A549 (cell line): ENCODE measurements around the gene AAK1. TPM values are rescaled to one million over a fixed set of nuclear protein-coding genes. Genes with fewer than 3 reads are reported as not detected.

Source experiments
- ATAC-seq, 2 experiments: fragments of 200-7000 bp in 1 of 2; fragments of >200 bp in 1 of 2; cut with Nextera tagmentation in 1 of 2; cut with Tn5 transposase in 1 of 2; 3 replicates each; pipeline versions ENCODE4 v1.8.0 to v1.9.1; 2018 to 2020; ENCODE audit warnings: mild to moderate bottlenecking in 1 of 2, moderate library complexity in 1 of 2
- CTCF ChIA-PET: fragments of 300-600 bp; sonication (Branson Sonifier 250); formaldehyde crosslinking; extraction: SDS; loops from one replicate; lab custom pipeline; 2021; ENCODE audit warnings: antibody characterized with exemption, inconsistent platforms; lab: Yijun Ruan, JAX
- POLR2A ChIA-PET: fragments of 350-600 bp; formaldehyde crosslinking; extraction: SDS; loops from one replicate; lab custom pipeline; 2021; ENCODE audit warnings: antibody characterized with exemption, inconsistent platforms; lab: Yijun Ruan, JAX
- DNase-seq, 2 experiments: peaks; one replicate each; pipeline versions ENCODE4 v3.0.0 to v3.0.0-alpha.2; 2011 to 2016; ENCODE audit warnings: low read depth in 1 of 2, low spot score in 1 of 2
- FAIRE-seq: peaks from 2 replicates; lab custom pipeline; 2011; peaks lifted over from hg19 to GRCh38; lab: Jason Lieb, UNC
- H3K27ac ChIP-seq, 2 experiments: fragments of >200 bp; sonication (Bioruptor Twin); formaldehyde crosslinking; 3 replicates each; pipeline ENCODE4 v1.5.1; 2016 to 2017
- H3K4me1 ChIP-seq: fragments of >200 bp; sonication (Bioruptor Twin); formaldehyde crosslinking; 3 replicates; pipeline ENCODE4 v1.6.1; 2016
- H3K4me2 ChIP-seq: fragments of >200 bp; sonication (Bioruptor Twin); formaldehyde crosslinking; 3 replicates; pipeline ENCODE4 v1.6.1; 2016
- H3K4me3 ChIP-seq: fragments of >200 bp; sonication (Bioruptor Twin); formaldehyde crosslinking; 3 replicates; pipeline ENCODE4 v1.5.1; 2016
- H3K9me3 ChIP-seq: fragments of >200 bp; sonication (Bioruptor Twin); formaldehyde crosslinking; 3 replicates; pipeline ENCODE4 v1.6.1; 2016
- BCL3 ChIP-seq: fragments of >200 bp; sonication (Bioruptor Twin); formaldehyde crosslinking; IDR thresholded peaks from 3 replicates; pipeline ENCODE4 v1.6.1; 2016
- CBX8 ChIP-seq: fragments of 200-600 bp; sonication (generic); IDR thresholded peaks from 2 replicates; pipeline ENCODE4 v1.6.1; 2016
- CHD4 ChIP-seq: fragments of 200-600 bp; sonication (generic); IDR thresholded peaks from 2 replicates; pipeline ENCODE4 v1.6.1; 2016; ENCODE audit warnings: antibody characterized with exemption, mild to moderate bottlenecking, borderline replicate concordance
- GATA3 ChIP-seq: IDR thresholded peaks from 2 replicates; pipeline ENCODE4 v1.6.1; 2012; ENCODE audit warnings: borderline replicate concordance
- HMGXB4 ChIP-seq: fragments of 250-450 bp; sonication (Bioruptor Pico); IDR thresholded peaks from 2 replicates; pipeline ENCODE4 v1.5.0; 2021; ENCODE audit warnings: mild to moderate bottlenecking, moderate library complexity, borderline replicate concordance
- JUN ChIP-seq, 2 experiments: fragments of >200 bp; sonication (Bioruptor Twin); formaldehyde crosslinking; IDR thresholded peaks; 2 replicates in 1 of 2; 3 replicates in 1 of 2; pipeline ENCODE4 v1.6.1; 2016 to 2017
- KDM5A ChIP-seq: fragments of 200-600 bp; sonication (generic); IDR thresholded peaks from 2 replicates; pipeline ENCODE4 v1.6.1; 2016; ENCODE audit warnings: antibody characterized with exemption, mild to moderate bottlenecking
- PBX3 ChIP-seq: IDR thresholded peaks from 2 replicates; pipeline ENCODE4 v1.6.1; 2012
- POLR2AphosphoS2 ChIP-seq: conservative IDR thresholded peaks from 2 replicates; pipeline ENCODE4 v1.6.1; 2012; ENCODE audit warnings: low read length, improper control_type of control experiment, inconsistent platforms
- RFX5 ChIP-seq: fragments of 450-650 bp; IDR thresholded peaks from 2 replicates; pipeline ENCODE4 v1.7.1; 2014; ENCODE audit warnings: antibody characterized with exemption, mild to moderate bottlenecking, moderate library complexity
- SMC3 ChIP-seq: fragments of >200 bp; sonication (Bioruptor Twin); formaldehyde crosslinking; IDR thresholded peaks from 3 replicates; pipeline ENCODE4 v1.6.1; 2018; ENCODE audit warnings: inconsistent platforms
- SREBF2 ChIP-seq: fragments of 450-650 bp; IDR thresholded peaks from 2 replicates; pipeline ENCODE4 v1.6.1; 2014; ENCODE audit warnings: mild to moderate bottlenecking, moderate library complexity
- TFCP2L1 ChIP-seq: fragments of 250-450 bp; sonication (Bioruptor Pico); IDR thresholded peaks from 2 replicates; pipeline ENCODE4 v1.5.0; 2021; ENCODE audit warnings: mild to moderate bottlenecking
- USF2 ChIP-seq: fragments of 450-650 bp; IDR thresholded peaks from 2 replicates; pipeline ENCODE4 v1.6.1; 2014; ENCODE audit warnings: antibody characterized with exemption
- WGBS: methylation state at CpG from one replicate; pipeline ENCODE4 v1.1.6; 2017; ENCODE audit errors: missing lambda C conversion rate; 5-methylcytosine and 5-hydroxymethylcytosine counted together
- polyA plus RNA-seq, 4 experiments: library from polyadenylated mRNA; depleted of rRNA in 3 of 4; stranded (reverse); fragments of >200 nt; fragmentation: RNase III in 1 of 4; extraction: RNeasy Plus Mini Kit Qiagen cat#74134 plus additional on column Dnase treatment in 1 of 4; gene quantifications; 2 replicates in 3 of 4; 3 replicates in 1 of 4; pipeline ENCODE4 v1.2.3, GENCODE V29; 2011 to 2017

AAK1 gene
- polyA plus RNA-seq, 2 of the 4 experiments (the other 2 are of a cell fraction) = 15.9 to 25.7 TPM

GRCh38 chr2:69641471-69641870, 2.1 kb downstream of the AAK1 start (continued):
- no peak for TF ChIP-seq BCL3
- no peak for TF ChIP-seq POLR2AphosphoS2
- no peak for TF ChIP-seq KDM5A
- TF ChIP-seq SREBF2 = no peak

- Histone ChIP-seq H3K27ac (no peak overlapping the region), H3K4me1 (peaks cover 16% of the 10 kb centered on the region), H3K4me3 (no peak overlapping the region), H3K9me3 (no peaks in the 10 kb centered on the region), H3K4me2 (no peak overlapping the region)
- POLR2A ChIA-PET = no interaction called here
- 93% methylated on average over 2 of the region's 2 CpGs for WGBS
- FAIRE-seq (no peak), DNase-seq (no peak), ATAC-seq (no peak)
- CTCF ChIA-PET = interaction anchor here (1.0 to 3.2 kb wide), 4 partner anchors 74 to 272 kb away, joined by 3 to 16 read pairs (median 6); no protein-coding TSS in a partner anchor
- TF ChIP-seq SMC3 (no peak), RFX5 (no peak), PBX3 (no peak), CBX8 (no peak), TFCP2L1 (CRISPR knock-in tag) (no peak), SREBF2 (no peak), USF2 (no peak), GATA3 (no peak)
Measured at GRCh38 chr2:69639266-69639665, 4.3 kb downstream of the AAK1 start.

GRCh38 chr2:69638630-69639029, 4.9 kb downstream of the AAK1 start:
- CTCF ChIA-PET = interaction anchor here (1.7 to 3.2 kb wide), 3 partner anchors 73 to 273 kb away, joined by 4 to 16 read pairs (median 7); no protein-coding TSS in a partner anchor

More at GRCh38 chr2:69638630-69639029, 4.9 kb downstream of the AAK1 start:
- Histone ChIP-seq H3K4me1 (peaks cover 16% of the 10 kb centered on the region), H3K4me3 (no peak overlapping the region), H3K27ac (no peak overlapping the region), H3K4me2 (no peak overlapping the region), H3K9me3 (no peaks in the 10 kb centered on the region)
- TF ChIP-seq HMGXB4 (CRISPR knock-in tag) = no peak
- no peak for TF ChIP-seq RFX5
- TF ChIP-seq JUN (IDR thresholded peaks at IDR 0.05) = no peak
- no peak for TF ChIP-seq CHD4
- no peak for TF ChIP-seq USF2
- 94% methylated on average over 3 of the region's 3 CpGs for WGBS
- ATAC-seq (no peak), DNase-seq (no peak), FAIRE-seq (no peak)
- POLR2A ChIA-PET = no interaction called here
